ENCODE data around the gene DOCK1. TPM values are rescaled to one million over a fixed set of nuclear protein-coding genes. Genes with fewer than 3 reads are reported as not detected.

Gene DOCK1
- polyA plus RNA-seq, 1 donor = 29.5 TPM

- Histone ChIP-seq H3K9me3 (ENCODE audit: control insufficient read depth, low read depth, low read length) (no peaks in the 10 kb centered on the region), H3K27ac (ENCODE audit: low read length) (no peak overlapping the region), H3K27me3 (ENCODE audit: control insufficient read depth, insufficient read depth, low read length) (no peaks in the 10 kb centered on the region), H3K4me3 (ENCODE audit: low read length) (no peak overlapping the region), H3K4me1 (ENCODE audit: control insufficient read depth, insufficient read depth, low read length) (no peaks in the 10 kb centered on the region), H3K36me3 (ENCODE audit: control insufficient read depth, insufficient read depth, low read length) (no peaks in the 10 kb centered on the region)
- 80% methylated on average over 1 of the region's 2 CpGs for WGBS (ENCODE audit: insufficient coverage, low lambda C conversion rate)
- DNase-seq = no peak
These were observed 252.4 kb downstream of the DOCK1 start for GRCh38 chr10:127157506-127158200.

GRCh38 chr10:127158662-127159061 is 253.4 kb downstream of the DOCK1 start:
- no peak overlapping the region for H3K27ac ChIP-seq (ENCODE audit: low read length)
- H3K4me1 ChIP-seq (ENCODE audit: control insufficient read depth, insufficient read depth, low read length) = no peaks in the 10 kb centered on the region
- H3K27me3 ChIP-seq (ENCODE audit: control insufficient read depth, insufficient read depth, low read length) = no peaks in the 10 kb centered on the region
- no peak overlapping the region for H3K4me3 ChIP-seq (ENCODE audit: low read length)
- H3K9me3 ChIP-seq (ENCODE audit: control insufficient read depth, low read depth, low read length) = no peaks in the 10 kb centered on the region
- 100% methylated on average over 1 of the region's 2 CpGs for WGBS (ENCODE audit: insufficient coverage, low lambda C conversion rate)
- H3K36me3 ChIP-seq (ENCODE audit: control insufficient read depth, insufficient read depth, low read length) = no peaks in the 10 kb centered on the region
- DNase-seq = no peak

- 92% methylated on average over 2 of the region's 13 CpGs for WGBS (ENCODE audit: insufficient coverage, low lambda C conversion rate)
- no peaks in the 10 kb centered on the region for H3K36me3 ChIP-seq (ENCODE audit: control insufficient read depth, insufficient read depth, low read length)
- no peak overlapping the region for H3K4me3 ChIP-seq (ENCODE audit: low read length)
- no peaks in the 10 kb centered on the region for H3K27me3 ChIP-seq (ENCODE audit: control insufficient read depth, insufficient read depth, low read length)
- H3K4me1 ChIP-seq (ENCODE audit: control insufficient read depth, insufficient read depth, low read length) = no peaks in the 10 kb centered on the region
- no peak for DNase-seq
- H3K9me3 ChIP-seq (ENCODE audit: control insufficient read depth, low read depth, low read length) = no peaks in the 10 kb centered on the region
- H3K27ac ChIP-seq (ENCODE audit: low read length) = no peak overlapping the region
These were observed 254.5 kb downstream of the DOCK1 start for GRCh38 chr10:127159648-127160245.

GRCh38 chr10:127161482-127161881 is 256.3 kb downstream of the DOCK1 start:
- no peaks in the 10 kb centered on the region for H3K36me3 ChIP-seq (ENCODE audit: control insufficient read depth, insufficient read depth, low read length)
- H3K9me3 ChIP-seq (ENCODE audit: control insufficient read depth, low read depth, low read length) = no peaks in the 10 kb centered on the region
- no peak overlapping the region for H3K27ac ChIP-seq (ENCODE audit: low read length)
- DNase-seq = no peak
- 100% methylated on average over 2 of the region's 5 CpGs for WGBS (ENCODE audit: insufficient coverage, low lambda C conversion rate)
- no peak overlapping the region for H3K4me3 ChIP-seq (ENCODE audit: low read length)
- H3K27me3 ChIP-seq (ENCODE audit: control insufficient read depth, insufficient read depth, low read length) = no peaks in the 10 kb centered on the region
- H3K4me1 ChIP-seq (ENCODE audit: control insufficient read depth, insufficient read depth, low read length) = no peaks in the 10 kb centered on the region

- Histone ChIP-seq H3K4me1 (ENCODE audit: control insufficient read depth, insufficient read depth, low read length) (no peaks in the 10 kb centered on the region), H3K27me3 (ENCODE audit: control insufficient read depth, insufficient read depth, low read length) (no peaks in the 10 kb centered on the region), H3K9me3 (ENCODE audit: control insufficient read depth, low read depth, low read length) (no peaks in the 10 kb centered on the region), H3K27ac (ENCODE audit: low read length) (no peak overlapping the region), H3K4me3 (ENCODE audit: low read length) (no peak overlapping the region), H3K36me3 (ENCODE audit: control insufficient read depth, insufficient read depth, low read length) (no peaks in the 10 kb centered on the region)
- WGBS (ENCODE audit: insufficient coverage, low lambda C conversion rate) = 100% methylated on average over 1 of the region's 6 CpGs
- no peak for DNase-seq
These were observed 257.6 kb downstream of the DOCK1 start for GRCh38 chr10:127162841-127163240.

GRCh38 chr10:127168261-127168660 is 263.0 kb downstream of the DOCK1 start:
- Histone ChIP-seq H3K36me3 (ENCODE audit: control insufficient read depth, insufficient read depth, low read length) (no peaks in the 10 kb centered on the region), H3K27ac (ENCODE audit: low read length) (no peak overlapping the region), H3K4me1 (ENCODE audit: control insufficient read depth, insufficient read depth, low read length) (no peaks in the 10 kb centered on the region), H3K27me3 (ENCODE audit: control insufficient read depth, insufficient read depth, low read length) (no peaks in the 10 kb centered on the region), H3K4me3 (ENCODE audit: low read length) (no peak overlapping the region), H3K9me3 (ENCODE audit: control insufficient read depth, low read depth, low read length) (no peaks in the 10 kb centered on the region)
- no peak for DNase-seq
- no CpG with 5 or more reads among the region's 3 CpGs for WGBS (ENCODE audit: insufficient coverage, low lambda C conversion rate)

GRCh38 chr10:127174866-127175265 is 269.6 kb downstream of the DOCK1 start:
- Histone ChIP-seq H3K4me1 (ENCODE audit: control insufficient read depth, insufficient read depth, low read length) (no peaks in the 10 kb centered on the region), H3K27me3 (ENCODE audit: control insufficient read depth, insufficient read depth, low read length) (no peaks in the 10 kb centered on the region), H3K27ac (ENCODE audit: low read length) (no peak overlapping the region), H3K4me3 (ENCODE audit: low read length) (no peak overlapping the region), H3K36me3 (ENCODE audit: control insufficient read depth, insufficient read depth, low read length) (peaks cover 3% of the 10 kb centered on the region), H3K9me3 (ENCODE audit: control insufficient read depth, low read depth, low read length) (peaks cover 7% of the 10 kb centered on the region)
- WGBS (ENCODE audit: insufficient coverage, low lambda C conversion rate) = no CpG with 5 or more reads among the region's 8 CpGs
- peak in 1 of 2 donors; percentile 29 for DNase-seq

- no peak overlapping the region for H3K27ac ChIP-seq (ENCODE audit: low read length)
- no peak overlapping the region for H3K4me3 ChIP-seq (ENCODE audit: low read length)
- peaks cover 7% of the 10 kb centered on the region for H3K9me3 ChIP-seq (ENCODE audit: control insufficient read depth, low read depth, low read length)
- DNase-seq = no peak
- no peaks in the 10 kb centered on the region for H3K27me3 ChIP-seq (ENCODE audit: control insufficient read depth, insufficient read depth, low read length)
- no CpG with 5 or more reads among the region's 40 CpGs for WGBS (ENCODE audit: insufficient coverage, low lambda C conversion rate)
- H3K4me1 ChIP-seq (ENCODE audit: control insufficient read depth, insufficient read depth, low read length) = no peaks in the 10 kb centered on the region
- peaks cover 3% of the 10 kb centered on the region for H3K36me3 ChIP-seq (ENCODE audit: control insufficient read depth, insufficient read depth, low read length)
These were observed 270.3 kb downstream of the DOCK1 start for GRCh38 chr10:127175357-127176110.

- no peaks in the 10 kb centered on the region for H3K4me1 ChIP-seq (ENCODE audit: control insufficient read depth, insufficient read depth, low read length)
- H3K36me3 ChIP-seq (ENCODE audit: control insufficient read depth, insufficient read depth, low read length) = peaks cover 3% of the 10 kb centered on the region
- H3K27me3 ChIP-seq (ENCODE audit: control insufficient read depth, insufficient read depth, low read length) = no peaks in the 10 kb centered on the region
- no peak overlapping the region for H3K27ac ChIP-seq (ENCODE audit: low read length)
- H3K4me3 ChIP-seq (ENCODE audit: low read length) = no peak overlapping the region
- no peak for DNase-seq
- WGBS (ENCODE audit: insufficient coverage, low lambda C conversion rate) = 73% methylated on average over 3 of the region's 16 CpGs
- H3K9me3 ChIP-seq (ENCODE audit: control insufficient read depth, low read depth, low read length) = peaks cover 7% of the 10 kb centered on the region
These were observed 271.4 kb downstream of the DOCK1 start for GRCh38 chr10:127176649-127177048.

- peaks cover 7% of the 10 kb centered on the region for H3K9me3 ChIP-seq (ENCODE audit: control insufficient read depth, low read depth, low read length)
These were observed 274.5 kb downstream of the DOCK1 start for GRCh38 chr10:127179612-127180250.

More at GRCh38 chr10:127179612-127180250, 274.5 kb downstream of the DOCK1 start:
- Histone ChIP-seq H3K4me3 (ENCODE audit: low read length) (no peak overlapping the region), H3K4me1 (ENCODE audit: control insufficient read depth, insufficient read depth, low read length) (no peaks in the 10 kb centered on the region), H3K36me3 (ENCODE audit: control insufficient read depth, insufficient read depth, low read length) (peaks cover 3% of the 10 kb centered on the region), H3K27ac (ENCODE audit: low read length) (no peak overlapping the region), H3K27me3 (ENCODE audit: control insufficient read depth, insufficient read depth, low read length) (no peaks in the 10 kb centered on the region)
- 100% methylated on average over 1 of the region's 6 CpGs for WGBS (ENCODE audit: insufficient coverage, low lambda C conversion rate)
- DNase-seq = no peak
